HG03064 (cell line): ENCODE data around the gene SH3RF3.

ENCODE experiments used
- ATAC-seq: cut with Tn5 transposase; IDR thresholded peaks from one replicate; pipeline ENCODE4 v1.9.1; 2021; ENCODE audit warnings: low read depth; ENCODE audit not compliant: unreplicated experiment

The SH3RF3 gene

DNA sequence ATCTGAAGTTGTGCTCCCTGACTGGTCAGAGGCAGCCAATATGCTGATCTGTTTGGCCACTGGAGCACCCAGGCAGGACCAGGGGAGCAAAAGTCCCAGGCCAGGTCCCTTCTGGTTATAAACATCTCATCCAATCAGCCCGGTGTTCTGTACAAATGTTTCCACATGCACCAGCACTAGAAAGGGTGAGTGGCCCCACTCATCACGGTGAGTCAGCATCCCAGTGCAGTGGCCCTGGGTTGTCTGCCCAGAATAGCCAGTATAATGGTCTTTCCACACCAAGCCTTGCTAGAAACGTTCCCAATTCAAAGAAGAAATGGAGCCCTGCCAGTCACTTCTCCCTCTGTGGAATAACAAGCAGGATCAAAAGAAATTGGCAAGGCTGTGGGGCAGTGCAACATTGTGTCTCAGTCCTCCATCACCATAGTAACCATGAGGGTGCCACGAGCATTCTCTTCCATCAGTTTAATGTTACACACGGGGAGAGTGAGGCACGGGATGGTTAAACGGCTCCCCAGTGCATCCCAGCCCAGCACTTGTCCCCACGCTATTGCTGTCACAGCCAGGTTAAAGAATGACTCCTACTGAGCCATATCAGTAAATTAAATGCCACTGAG lies 309.9 kb downstream of the SH3RF3 start:
- no peak for ATAC-seq

DNA sequence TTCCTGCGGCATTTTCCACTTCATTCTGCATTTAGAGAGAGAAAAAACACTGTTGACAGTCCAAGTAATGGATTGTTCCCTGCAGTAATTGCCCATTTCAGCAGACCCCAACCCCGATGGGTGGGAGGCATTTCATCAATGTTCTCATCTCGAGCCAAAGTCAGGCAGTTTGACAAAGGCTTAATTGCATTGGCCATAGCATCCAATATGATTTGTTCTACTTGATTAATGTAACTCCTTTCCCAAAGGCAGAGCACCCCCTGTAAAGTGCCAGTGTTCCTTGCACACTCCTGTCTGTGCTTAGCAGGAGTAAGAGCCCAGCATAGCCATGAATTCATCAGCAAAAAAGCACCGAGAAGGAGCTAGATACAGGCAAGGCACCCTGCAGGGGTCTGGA lies 310.4 kb downstream of the SH3RF3 start:
- ATAC-seq: no peak

DNA sequence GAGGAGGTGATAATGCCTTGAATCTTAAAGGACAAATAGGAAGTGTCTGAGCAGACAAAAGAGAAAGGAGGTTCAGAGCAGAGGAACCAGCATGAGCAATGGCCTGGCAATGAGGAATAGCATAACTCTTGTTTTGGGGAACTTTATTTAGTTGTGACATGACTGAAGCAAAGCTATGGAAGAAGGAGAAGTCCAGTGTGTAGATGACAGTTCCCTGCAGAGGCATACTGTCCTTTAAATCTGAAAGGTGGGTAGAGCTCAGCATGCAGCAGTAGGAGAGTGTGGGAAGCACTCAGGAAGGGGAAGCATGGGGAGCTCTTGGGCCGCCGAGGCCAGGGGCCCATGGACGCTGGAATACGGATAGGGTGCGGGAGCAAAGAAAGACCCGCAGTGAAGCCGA lies 311.0 kb downstream of the SH3RF3 start:
- no peak for ATAC-seq

DNA sequence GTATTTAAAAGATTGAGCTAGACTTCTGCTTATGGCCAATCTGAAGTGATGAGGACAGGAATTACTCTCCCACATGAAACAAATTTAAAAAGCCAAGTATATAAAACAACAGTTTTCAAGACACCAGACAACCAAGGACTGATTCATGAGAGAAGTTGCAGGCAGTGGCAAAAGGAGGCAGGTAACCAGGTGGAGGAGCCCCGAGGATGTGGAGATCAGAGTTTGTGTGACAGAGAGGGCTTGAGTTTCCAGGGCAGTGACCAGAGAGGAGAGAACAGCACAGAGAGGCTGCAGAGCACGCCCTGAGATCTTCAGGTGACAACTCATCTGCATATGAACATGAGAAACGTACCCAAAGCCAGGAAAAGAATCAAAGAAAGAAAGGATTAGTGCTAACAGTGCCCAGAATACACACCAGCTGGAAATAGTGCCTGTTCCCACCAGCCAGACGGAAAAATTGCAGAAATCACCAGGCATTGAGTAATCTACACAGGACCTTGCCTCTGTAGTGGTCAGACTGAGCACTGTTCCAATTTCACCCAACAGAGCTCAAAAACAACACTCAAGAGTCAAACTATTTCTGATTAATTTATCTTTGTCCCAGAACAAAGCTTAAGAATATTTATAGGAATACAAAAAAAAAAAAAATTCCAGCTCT lies 311.6 kb downstream of the SH3RF3 start:
- no peak for ATAC-seq

DNA sequence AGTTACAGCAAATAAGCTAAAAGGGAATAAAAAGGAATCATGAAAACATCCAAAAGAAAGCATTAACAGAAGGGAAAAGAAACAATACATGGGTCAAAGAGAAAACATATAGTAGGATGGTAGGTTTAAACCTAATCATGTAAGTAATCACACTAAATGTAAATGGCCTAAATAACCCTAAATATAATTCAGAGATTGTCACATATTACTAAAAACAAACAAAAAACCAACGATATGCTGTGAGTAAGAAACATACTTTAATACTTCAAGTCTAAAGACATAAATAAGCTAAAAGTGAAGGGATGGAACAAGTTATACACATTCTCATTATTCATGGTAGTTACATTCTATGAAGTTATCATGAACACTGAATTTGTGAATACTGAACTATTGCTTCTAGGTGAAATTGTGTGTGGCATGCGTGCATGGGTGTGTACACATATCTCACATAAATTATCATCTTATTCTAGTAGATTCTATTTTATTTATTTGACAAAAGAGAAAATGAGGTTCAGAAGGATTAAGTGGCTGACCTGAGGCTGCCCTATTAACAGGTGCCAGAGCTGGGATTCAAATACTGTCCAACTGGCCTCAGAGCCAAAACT lies 313.8 kb downstream of the SH3RF3 start:
- ATAC-seq: no peak

DNA sequence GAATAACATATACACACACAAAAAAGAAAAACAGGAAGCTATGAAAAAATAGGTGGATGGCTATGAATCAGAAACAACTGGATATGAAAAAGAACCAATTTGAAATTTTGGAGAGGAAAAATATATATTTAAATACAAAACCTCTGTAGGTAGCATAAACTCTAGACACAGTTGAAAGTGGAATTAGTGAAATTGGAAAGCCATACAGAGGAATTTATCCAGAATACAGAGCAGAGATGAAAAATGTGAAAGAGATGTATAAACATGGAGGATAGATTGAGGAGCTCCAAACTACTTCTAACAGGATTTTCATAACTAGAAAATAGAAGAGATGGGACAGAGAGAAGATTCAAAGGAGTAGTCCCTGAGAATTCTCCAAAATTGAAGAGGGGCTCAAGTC lies 315.9 kb downstream of the SH3RF3 start:
- no peak for ATAC-seq

DNA sequence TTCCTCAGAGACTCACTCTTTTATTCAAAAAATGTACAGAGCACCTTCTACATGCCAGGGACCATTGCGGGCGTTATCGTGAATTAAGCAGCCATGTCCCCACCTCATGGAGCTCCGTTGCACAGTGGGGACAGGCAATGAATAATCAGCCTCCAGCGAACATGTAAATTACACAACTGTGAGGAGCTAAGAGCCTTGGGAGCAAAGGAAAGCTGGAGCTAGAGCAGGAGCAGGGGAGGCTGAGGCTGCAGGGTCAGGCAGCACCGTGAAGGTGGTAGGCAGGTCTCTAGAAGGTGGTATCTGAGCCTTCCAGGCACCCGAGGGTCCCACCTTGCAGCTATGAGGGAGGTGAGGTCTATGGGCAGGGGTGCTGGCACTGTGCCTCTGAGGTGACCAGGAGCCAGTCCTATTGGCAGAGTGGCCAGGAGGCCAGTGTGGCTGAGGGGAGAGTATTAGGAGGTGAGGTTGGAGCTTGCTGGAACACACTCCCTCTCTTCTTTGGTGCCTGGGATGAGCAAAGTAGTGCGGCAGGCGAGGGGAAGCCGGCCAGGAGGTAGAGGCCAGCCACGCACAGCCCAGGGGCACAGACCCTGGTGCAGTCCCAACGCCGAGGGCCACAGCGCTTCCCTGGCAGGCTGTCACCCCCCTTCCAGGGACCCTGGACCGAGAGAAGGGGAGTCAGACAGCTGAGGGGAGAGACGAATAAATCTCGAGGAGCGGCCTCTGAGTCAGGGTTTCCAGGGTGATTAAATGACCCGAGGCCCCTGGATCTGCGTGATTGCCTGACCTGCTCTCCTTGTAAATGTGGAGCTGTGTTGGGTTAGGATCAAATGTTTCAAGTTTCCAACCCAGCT lies 317.5 kb downstream of the SH3RF3 start:
- ATAC-seq: no peak

DNA sequence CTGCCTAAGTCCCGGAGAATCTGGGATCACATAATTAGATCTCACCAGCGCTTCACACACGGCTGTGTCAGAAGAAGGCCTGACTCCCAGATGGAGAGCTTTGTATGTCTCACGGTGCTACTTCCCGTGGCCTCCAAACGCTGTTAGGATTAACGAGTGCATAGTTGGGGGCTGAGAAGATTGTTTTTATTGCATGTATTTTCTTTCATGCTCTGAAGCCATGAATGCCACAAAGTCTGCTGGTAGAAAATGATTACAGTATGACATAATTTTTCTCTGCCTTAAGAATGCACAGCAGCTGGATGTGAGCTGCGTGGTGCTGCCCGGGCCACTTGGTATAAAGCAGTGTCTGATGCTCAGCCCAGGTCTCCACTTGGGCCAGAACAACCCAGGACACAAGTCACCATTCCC lies 318.3 kb downstream of the SH3RF3 start:
- ATAC-seq: no peak

DNA sequence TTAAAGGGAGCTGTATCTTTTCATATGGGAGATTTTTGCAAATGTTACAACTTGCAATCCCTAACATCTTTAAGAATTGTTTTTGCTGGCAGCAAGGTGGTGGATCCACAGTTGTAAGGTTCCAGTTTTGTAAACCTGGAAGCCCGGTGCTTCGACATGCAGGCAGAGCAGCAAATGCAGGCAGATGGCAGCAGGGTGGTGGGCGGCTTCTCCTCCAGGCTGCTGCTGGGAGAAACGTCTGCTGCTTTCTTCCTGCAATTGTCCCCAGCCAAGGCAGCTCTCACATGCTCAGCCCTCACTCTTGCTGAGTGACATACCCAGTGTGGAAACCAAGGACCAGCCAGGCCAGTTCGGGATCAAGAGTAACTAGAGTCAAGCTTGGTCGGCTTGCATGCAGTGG lies 318.8 kb downstream of the SH3RF3 start:
- ATAC-seq: no peak

DNA sequence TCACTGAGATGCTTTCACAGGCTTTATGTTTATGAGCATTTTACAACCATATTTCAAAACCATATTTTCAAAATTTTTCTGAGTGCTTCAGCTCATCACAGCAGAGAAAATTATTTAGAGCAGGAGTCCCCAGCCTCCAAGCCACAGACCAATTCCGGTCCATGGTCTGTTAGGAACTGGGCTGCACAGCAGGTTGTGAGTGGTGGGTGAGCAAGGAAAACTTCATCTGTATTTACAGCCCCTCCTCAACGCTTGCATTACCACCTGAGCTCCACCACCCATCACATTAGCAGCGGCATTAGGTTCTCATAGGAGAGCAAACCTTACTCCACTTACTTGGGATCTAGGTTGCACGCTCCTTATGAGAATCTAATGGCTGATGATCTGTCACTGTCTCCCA lies 319.2 kb downstream of the SH3RF3 start:
- no peak for ATAC-seq

DNA sequence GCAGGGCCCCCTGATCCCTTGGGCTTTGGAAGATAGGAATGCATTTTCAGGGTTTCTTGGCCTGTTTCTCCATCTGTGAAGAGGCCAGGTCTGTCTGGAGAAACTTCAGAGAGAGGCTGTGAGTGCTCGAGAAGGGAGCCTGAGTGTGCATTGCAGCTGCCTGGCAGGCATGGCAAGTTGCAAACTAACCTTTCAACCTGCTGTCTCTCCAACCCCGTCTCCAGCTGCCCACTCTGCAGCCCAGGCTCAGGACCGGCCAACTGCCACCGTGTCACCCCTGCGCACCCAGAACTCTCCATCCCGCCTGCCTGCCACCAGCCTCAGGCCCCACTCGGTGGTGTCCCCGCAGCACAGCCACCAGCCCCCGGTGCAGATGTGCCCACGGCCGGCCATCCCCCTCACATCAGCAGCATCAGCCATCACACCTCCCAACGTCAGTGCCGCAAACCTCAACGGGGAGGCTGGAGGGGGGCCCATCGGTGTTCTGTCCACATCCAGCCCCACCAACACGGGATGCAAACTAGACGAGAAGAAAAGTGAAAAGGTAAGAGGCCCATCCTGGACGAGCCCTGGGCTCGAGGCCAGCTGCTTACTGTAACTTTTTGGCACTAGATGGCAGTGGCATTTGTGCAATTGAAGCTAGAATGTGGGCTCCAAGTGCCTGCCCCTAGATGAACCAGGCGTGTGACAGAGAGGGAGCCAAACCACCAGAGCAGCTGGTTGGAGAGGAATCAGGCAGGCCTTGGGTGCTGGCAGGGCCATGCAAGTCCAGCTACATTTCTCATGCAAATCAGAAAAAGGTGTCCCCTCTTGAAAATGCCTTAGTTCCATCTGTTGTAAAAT lies 320.2 kb downstream of the SH3RF3 start:
- no peak for ATAC-seq

DNA sequence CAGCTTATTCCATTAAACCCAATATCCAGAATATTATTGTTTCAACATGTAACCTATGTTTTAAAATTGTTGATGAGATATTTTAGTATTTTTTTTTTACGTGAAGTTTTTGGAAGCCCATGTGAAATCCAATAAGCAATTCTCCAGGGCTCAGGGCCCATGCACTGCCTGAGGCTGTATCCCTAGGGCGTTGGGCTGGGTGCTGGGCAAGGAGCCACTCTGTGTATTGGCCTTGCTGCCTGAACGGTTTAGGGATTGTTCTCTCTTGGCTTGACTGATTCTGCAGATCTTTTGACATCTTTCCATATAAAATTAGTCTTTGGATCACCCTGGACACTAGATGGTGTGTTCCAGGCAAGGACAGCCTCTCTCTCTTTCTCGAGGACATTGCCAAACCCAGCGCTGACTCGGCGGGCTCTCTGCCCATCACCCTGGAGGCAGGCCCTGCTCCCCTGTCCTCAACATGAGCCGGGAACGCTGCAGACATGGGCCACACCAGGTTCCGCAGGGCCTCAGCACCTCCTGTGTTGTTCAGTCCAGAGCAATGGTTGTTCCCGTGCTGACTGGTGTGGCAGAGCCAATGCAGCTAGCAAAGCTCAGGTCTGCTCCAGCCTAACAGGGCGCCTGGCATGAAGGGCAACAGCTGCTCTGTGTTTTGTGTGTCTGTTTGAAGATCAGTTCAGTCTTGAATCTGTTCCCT lies 321.7 kb downstream of the SH3RF3 start:
- ATAC-seq: no peak

DNA sequence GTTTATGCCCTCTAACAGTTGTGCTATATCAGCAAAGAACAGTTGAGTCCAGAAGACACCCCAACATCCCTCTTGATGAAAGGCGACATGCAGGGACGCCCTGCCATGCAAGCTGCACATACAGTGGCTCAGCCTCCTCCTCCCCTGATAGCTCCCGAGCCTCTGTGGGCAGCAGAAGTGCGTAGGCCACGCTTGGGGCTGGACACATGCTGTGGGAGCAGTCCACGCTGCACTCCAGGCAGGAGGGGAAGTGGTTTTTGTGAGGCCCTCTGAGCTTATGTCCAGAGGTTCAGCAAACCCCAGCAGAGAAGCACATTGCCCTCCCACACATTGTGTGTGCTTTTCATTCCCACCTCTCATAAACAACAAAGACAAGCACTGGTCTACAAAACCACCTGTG lies 322.7 kb downstream of the SH3RF3 start:
- no peak for ATAC-seq

DNA sequence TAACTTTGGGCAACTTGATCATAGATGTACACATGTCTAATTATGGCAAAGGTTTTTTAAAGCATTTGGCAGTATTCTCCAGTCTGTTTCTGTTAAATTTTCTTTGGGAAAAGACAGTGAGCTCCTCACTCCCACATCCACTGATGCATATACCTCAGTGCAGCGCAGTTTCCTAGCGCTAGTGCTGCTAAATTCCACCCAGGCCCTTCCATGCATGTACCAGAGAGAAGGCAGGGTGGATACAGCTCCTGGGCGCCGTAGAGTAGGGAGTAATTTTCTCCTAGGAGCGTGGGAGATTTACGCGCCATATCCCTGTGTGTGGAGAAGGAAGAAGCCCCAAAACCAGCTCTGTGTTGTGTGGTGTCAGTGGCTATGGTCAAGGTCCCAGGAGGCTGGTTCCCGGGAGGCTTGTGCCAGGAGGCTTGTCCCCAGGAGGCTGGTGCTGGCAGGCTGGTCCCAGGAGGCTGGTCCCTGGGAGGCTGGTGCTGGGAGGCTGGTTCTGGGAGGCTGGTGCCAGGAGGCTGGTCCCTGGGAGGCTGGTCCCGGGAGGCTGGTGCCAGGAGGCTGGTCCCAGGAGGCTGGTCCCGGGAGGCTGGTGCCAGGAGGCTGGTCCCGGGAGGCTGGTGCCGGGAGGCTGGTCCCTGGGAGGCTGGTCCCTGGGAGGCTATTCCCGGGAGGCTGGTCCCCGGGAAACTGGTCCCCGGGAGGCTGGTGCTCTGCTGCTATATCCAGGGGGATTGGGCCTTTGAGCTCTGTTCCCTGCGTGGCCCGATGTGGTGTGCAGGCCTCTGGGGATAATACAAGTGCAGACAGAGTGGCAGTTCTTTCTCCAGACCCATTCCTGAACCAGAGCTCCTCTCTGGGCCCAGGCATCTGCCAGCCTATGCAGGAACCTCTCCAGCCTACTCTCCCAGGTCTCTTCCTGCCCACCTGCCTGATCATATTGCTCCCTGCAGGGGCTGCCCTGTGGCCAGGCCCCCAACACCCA lies 323.6 kb downstream of the SH3RF3 start:
- ATAC-seq: no peak

DNA sequence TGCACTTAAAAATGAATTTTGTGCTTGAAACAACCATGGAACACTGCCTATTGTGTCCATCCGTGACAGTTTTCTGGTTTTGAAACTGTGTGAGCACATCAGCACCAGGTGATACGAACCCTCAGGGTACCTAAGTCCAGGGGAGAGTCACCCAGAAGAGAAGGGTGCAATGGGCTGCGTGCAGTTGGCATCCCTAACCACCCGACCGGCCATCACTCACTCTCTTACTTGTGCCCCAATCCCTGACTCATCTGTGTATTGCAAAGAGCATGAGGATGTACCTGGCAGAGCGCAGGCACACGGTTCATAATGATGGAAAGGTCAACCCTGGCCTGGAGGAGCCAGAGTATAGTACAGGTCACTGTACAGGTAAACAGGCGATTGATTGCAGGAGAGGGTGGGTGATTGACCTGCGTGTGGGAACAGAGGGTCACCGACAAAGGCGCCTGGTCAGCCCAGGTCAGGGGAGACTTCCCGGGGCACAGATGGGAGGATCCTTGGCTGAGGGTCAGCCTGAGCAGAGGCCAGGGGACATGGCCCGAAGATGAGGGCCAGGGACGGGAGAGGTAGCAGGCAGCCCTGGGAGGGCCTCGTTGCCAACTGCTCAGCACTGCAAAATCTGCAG lies 324.5 kb downstream of the SH3RF3 start:
- no peak for ATAC-seq

DNA sequence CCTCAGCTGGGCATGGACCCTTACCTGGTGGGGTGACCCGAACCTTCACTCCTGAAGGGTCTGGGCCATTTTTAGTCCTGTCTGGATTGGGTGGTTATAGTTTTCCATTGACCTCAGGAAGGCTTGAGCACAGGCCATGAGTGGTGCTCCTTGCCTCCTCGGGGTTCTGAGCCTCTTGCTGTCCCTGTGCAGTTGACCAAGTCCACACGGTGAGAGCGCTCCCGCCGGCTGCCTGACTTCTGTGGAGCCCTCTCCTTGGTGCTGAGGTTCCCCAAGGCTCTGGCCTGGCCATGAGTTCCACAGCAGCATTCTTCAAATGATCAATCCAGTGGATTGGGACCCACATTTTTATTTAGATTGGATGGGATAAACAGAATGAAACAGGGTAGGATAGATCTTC lies 325.3 kb downstream of the SH3RF3 start:
- no peak for ATAC-seq

DNA sequence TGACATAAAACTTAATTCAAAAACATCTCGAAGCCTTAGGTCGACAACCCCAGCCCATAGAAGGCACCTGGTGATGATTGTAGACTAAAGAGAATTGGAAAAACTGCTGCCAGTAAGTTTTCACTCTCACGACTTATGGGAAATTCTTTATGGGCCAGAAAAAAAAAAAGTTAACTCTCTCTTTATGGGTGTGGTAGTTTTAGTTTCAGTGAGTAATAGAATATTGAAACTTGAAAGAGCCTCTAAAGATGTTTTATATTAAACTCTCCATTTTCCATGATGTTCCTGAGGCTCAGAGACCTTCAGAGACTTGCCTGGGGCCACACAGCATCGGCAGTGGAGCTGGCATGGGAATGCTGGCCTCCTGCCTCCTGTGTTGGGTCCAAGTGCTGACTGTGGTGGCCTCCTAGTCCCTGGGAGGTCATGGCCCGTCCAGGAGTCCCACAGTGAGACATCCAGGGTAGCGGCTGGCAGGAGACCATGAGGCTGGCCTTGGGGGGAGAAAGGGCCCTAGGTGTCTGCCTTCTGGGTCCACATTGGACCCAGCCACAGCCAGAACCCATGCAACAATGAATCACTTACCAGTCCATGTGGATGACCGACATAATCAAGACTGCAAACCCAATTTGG lies 325.9 kb downstream of the SH3RF3 start:
- no peak for ATAC-seq
